CD4-positive, alpha-beta T cell treated with Interleukin-15 for 1 hour (primary cell): ENCODE measurements around the gene ADGRG7.
"Not testable (repeated sequence)": the region's sequence is repeated elsewhere in the genome, so short reads cannot be mapped to it uniquely, and the experiment has no call there.

Experiments
- DNase-seq: peaks from one replicate; pipeline ENCODE4 v3.0.0-alpha.2; 2020

The ADGRG7 gene

DNA sequence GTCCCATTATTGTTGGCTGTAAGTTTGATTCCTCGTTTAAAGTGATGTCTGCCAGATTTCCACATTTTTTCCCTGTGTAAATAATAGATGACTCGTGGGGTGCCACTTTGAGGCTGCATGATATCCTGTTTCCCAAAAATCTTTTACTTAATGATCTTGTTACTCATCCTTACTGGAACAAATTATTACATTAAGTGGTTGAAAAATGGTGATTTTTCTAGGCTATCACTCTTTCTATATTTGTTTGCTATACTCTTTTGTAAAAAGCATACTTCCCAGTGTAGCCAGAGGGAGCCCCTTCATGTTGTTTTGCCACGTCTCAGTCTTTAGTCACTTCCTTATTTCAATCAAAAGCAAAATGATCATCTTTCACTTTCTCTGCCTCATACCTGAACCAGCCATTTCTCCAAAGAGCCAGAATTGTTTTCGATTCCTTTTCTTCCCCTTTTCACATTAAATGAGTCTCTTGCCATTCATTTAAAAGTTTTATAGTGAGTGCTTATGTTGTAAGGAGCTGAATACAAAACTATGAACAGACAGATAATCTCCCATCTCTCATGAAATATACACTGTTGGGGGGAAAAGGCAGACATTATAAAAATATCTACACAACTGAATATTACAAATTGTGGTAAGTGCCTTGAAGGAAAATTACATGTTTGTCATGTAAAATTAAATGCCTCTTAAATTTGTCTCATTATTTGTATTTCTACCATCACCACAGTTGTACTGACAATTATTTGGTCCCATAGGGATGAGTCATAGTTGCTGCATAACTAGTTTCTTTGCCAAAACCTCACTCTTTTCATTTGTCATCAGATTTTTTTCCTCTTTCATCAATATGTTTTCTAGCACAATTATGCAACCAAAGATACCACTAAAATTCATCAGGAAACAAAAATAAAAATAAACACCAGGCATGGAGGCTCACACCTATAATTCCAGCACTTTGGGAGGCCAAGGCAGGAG, 41.5 kb downstream of the ADGRG7 start:
- no peak for DNase-seq

DNA sequence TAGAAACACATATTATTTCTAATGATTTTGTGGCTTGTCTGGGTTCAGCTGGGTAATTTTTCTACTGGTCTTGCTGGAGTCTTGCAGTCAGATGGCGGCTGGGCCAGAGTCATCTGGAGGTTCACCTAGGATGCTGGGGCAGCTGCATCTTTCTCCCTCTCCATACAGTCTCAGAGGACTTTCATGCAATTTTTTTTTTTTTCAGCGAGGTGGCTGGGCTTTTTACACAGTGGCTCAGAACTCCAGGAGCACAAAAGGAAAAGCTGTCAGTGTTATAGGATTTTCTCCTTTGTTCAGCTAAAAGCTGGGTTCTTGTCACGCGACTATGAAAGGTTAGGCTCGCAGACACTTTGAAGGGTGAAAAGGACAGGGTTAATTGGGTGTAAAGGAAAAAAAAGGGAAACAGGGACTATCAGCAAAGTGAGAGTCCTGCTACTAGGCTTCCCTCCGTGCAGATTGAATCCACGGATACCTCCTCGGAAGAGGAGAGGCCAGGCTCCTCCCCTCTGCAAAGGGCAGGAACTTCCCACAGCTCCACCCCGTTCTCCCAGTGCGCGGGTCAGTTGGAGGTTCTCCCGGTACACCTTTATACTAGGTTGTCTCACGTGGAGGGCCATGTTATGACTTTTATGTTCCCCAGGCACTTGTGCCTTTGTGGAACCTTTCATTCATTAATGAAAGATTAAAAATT, 44.3 kb downstream of the ADGRG7 start:
- DNase-seq, result no peak

DNA sequence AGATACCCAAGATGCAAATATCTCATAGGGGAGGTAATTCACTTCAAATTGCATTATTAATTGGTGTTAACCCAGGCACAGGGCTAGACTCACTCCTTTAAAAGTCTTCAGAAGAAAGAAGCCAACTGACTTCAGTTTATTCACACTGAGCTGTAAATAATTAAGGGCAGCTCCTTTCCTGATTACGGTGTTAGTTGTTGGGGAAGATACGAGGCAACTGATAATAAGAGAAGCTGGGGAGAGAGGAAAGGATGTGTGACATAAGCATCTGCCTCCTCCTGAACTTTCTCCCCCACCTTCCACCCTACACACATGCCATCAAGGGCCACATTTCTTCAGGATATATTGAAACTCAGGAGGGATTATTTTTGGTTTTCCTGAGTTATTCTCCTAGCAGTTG, 47.5 kb downstream of the ADGRG7 start:
- no peak for DNase-seq

DNA sequence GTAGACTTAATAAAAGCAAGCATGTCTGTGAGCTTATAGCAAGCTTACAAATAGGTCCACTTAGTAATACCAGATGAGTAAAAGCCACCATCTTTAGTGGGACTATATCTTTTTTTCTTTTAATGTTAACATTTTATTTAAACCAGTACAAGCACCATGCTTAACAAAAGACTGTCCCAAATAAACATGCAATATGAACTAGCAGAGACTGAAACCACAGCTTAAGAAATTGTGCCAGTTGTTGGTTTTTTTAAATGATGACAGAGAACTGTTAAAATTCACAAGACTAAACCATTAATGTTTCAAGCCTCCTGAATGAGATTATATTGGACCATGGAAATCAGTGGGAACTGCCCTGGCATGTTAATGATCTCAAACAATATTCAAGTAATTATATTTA, 51.9 kb downstream of the ADGRG7 start:
- not testable (repeated sequence) for DNase-seq

DNA sequence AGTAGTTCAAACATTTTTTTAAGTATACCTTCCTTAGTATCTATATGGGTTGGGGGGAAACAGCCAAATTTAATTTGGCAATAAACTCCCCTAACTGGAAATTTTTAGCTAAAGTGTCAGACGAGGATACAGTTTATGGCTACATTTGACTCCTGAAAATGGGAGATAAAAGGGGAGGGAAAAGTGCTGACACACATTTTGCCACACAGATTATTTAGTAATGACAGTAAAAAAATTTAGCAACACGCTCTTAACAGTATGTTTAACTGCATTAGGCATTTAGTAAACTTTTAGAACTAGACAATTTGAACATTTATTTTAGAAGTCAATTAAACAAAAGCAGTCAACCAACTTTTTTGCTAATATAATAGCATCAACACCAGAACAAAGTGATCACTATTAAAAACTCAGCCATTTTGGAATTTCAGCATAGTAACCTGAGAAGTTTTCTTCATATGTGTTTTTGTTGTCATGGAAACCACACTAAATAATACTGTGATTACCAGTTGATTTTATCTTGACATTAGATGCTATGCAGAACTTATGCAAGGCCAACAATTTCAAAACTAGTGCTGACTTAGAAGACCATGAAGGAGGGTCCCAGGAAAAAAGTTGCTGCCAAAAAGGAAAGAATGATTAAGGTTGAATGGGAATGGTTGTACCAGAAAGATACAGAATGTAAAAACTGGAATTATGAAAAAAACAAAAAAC, 52.9 kb downstream of the ADGRG7 start:
- DNase-seq, result no peak

DNA sequence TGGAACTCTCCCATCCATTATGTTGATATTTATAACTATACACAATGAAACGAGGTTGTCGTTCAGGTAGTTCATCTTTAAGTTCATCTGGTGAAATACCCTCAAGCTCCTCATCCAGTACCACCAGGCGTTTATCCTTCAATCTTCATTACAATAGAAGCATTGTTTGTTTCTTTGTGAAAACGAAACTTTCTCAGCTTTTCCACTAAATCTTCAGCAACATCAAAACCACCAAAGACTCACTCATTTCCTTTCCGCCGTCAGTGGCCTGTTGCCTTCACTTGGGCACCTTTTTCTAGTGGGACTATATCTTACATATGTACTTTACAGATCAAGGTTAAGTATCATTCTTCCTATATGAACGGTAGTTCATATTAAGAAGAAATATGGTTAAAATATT, 55.8 kb downstream of the ADGRG7 start:
- DNase-seq, result no peak

DNA sequence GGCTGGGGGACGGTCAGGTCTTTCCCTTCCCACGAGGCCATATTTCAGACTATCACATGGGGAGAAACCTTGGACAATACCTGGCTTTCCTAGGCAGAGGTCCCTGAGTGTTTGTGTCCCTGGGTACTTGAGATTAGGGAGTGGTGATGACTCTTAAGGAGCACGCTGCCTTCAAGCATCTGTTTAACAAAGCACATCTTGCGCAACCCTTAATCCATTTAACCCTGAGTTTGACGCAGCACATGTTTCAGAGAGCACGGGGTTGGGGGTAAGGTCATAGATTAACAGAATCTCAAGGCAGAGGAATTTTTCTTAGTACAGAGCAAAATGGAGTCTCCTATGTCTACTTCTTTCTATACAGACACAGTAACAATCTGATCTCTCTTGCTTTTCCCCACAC, 57.3 kb downstream of the ADGRG7 start:
- not testable (repeated sequence) for DNase-seq

DNA sequence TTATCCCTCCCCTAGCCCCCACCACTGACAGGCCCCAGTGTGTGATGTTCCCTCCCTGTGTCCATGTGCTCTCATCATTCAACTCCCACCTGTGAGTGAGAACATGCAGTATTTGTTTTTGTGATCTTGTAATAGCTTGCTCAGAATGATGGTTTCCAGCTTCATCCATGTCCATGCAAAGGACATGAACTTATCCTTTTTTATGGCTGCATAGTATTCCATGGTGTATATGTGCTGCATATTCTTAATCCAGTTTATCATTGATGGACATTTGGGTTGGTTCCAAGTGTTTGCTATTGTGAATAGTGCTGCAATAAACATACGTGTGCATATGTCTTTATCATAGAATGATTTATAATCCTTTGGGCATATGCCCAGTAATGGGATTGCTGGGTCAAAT, 57.9 kb downstream of the ADGRG7 start:
- not testable (repeated sequence) for DNase-seq

DNA sequence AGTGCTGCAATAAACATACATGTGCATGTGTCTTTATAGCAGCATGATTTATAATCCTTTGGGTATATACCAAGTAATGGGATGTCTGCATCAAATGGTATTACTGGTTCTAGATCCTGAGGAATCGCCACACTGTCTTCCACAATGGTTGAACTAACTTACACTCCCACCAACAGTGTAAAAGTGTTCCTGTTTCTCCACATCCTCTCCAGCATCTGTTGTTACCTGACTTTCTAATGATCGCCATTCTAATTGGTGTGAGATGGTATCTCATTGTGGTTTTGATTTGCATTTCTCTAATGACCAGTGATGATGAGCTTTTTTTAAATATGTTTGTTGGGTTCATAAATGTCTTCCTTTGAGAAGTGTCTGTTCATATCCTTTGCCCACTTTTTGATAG, 61.6 kb downstream of the ADGRG7 start:
- DNase-seq, result not testable (repeated sequence)

DNA sequence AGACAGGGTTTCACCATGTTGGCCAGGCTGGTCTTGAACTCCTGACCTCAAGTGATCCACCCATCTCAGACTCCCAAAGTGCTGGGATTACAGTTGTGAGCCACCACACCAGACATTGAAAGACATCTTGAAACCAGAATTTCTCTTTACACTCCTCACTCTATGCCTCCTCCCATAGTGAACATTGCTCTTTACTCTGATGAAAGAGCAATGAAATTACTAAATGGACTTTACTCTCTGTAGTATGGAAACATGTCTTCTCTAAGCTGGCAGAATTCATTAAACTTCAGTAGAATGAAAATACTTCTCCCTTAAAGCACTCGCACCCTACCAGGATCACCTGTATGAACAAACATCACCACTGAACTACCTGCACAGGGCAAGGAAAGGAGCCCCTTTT, 72.1 kb downstream of the ADGRG7 start:
- no peak for DNase-seq

DNA sequence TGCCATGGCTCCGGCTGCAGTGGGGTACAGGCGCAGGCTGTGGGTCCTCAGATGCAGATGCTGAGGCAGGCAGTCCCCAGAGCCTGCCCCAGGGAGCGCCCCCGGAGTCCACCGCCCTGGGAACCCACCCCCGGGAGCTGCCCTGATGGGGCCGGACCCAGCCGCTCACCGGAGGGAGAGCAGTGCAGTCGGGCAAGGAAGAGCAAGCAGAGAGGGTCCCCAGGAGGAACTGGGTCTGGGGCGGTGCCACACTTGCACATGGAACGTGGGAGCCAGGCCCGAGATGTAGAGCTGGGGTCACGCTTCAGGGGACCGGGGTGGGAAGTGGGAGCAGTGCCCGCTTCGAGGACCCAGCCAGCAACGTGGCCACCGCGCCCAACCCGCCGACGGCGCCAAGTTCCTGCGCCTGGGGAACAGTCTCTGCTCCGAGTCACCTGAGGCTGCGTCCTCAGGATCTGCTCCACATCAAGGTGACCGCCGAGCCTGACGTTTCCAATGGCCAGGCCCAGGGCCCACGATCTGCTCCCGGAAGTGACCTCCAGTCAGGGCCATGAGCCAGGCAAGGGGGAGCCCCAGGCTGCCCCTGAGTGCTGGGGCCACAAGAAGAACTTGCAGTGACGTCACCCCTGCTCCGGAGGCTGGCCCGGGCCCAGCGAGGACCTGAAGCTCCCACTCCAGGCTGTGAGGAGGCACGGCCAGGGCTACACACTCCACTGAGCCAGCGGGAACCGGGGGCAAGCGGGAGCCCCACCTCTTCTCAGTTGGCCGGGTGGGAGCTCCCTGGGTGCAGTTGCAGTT, 72.9 kb downstream of the ADGRG7 start:
- DNase-seq, result no peak

DNA sequence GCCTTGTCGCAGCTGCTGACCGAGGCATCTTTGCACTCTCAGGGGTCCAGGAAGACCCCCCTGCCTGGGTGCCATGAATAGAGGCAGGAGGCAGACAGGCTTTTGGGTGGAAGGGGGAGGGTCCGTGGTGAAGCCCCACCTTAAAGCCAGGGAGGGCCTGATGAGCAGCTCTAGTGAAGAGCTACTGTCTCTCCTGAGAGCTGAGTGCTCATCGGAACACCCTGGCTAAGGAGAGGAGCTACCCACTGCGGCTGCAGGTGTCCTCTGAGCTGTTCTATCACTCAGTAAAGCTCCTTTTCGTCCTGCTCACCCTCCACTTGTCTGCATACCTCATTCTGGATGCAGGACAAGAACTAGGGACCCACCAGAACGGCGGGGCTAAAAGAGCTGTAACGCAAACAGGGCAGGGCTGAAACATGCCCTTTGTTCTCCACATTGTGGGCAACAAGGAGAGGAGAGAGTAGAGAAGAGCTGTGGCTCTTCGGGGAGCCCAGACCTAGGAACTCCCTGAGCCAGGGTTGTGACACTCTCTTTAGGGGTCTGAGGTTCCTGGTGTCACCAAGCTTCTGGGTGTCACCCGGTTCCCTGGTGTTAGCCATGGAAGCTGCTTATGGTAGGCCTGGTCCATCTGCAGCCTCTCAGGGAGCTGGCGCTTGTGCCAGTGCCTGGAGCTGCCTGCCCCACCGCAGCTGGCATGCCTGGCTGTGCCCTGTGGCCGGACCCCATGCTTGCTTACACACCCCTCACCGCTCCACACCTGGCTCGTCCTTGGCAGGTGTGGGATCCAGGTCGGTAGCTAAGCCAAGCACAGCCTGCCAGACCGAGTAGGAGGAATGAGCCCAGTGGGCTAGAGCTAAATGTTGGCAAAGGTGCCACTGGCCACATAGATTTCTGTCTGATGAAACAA, 73.7 kb downstream of the ADGRG7 start:
- no peak for DNase-seq

DNA sequence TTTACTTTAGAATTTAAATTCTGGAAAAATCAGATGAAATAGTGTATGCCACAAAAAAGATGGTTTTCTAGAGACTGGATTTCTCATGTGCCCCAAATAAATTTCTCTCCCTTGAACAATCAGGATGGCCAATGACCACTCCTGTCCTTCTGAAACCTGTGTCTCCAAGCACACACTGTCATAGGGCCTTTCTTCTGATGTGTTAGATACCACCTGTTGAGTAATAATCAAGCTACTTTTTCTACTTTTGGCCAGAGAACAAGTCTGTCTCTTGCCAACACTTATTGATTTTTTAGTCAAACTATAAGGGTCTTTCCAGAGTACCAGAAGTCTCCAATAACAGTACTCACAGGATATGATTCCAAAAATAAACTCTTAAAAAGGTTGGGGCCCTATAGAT, 83.8 kb downstream of the ADGRG7 start:
- DNase-seq, result no peak

DNA sequence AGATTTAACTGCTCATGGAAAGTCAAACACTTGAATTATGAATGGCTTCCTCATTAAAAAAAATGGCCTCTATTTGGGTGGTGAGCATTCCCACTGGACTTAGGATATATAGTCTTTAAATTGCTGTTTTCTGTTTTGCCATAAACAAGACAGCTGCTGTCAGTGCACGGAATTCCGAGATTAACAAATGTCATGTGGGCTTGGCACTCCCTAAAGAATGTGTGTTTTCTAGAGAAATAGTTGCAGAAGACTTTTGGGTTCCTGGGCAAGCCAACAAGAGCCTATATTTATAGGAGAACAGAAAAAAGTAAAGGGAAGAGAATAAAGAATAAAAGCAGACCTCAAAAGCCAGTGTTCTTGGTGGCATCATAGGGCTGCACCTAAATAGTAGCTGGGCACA, 86.3 kb downstream of the ADGRG7 start:
- no peak for DNase-seq

DNA sequence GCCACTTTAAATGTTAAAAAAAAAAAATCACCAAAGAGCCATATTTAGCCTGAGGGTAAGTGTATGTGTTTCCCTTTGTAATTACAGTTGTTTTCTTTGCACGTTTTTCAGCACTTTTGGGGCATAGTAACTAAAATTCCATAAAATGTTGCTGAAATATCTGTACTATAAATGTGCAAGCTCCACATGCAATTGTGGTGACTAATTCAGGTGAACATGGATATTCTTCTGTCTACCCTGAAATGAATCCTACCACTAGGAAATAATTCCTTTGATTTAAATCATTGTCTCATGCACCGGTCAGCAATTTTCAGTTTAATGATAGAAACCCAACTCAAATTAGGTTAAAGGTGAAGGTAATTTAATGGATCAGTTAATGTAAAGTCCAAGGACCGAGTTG, 86.8 kb downstream of the ADGRG7 start:
- DNase-seq, result no peak

DNA sequence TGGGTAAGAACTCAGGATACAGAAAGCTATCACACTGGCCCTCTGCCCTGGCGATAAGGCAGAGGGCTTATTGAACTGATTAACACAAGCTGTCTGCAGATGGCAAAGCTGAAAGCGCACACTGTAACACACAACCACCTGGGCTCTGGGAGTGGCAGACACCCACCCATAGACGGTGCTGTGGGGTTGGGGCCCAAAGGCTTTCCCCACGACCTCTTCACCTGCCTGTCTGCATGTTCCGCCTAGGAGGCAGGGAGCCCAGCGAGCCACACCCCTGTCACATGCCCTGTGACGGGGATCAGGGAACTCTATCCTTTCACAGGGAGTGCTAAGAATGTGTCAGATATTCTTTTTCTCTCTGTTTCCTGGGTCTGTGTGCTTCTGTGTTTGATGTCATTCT, 87.8 kb downstream of the ADGRG7 start:
- no peak for DNase-seq

DNA sequence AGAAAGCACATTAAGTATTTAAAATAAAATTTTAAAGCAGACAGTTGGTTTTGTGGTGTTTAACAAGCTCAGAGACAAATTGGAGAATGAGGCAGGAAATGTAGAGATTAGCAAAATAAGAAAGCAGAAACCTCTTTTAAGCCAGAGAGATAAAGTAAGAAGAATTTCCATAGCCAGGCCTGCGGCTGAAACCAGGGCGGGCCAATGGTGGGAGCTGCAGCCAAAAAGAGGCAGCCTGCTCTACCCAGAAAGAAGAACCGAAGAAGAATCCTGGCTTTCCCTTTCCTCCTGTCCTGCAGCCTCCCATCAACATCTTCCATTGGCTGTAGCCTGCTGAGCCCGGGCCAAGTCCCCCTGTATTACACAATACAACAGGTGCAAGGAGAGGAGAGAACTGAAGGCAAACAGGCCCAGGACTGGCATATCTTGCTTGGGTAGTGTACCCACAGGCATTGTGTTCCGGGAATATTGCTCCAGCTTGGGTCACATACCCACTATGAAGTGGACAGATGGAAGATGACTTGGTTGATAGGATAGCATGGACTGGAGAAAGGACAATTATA, 88.4 kb downstream of the ADGRG7 start:
- no peak for DNase-seq

DNA sequence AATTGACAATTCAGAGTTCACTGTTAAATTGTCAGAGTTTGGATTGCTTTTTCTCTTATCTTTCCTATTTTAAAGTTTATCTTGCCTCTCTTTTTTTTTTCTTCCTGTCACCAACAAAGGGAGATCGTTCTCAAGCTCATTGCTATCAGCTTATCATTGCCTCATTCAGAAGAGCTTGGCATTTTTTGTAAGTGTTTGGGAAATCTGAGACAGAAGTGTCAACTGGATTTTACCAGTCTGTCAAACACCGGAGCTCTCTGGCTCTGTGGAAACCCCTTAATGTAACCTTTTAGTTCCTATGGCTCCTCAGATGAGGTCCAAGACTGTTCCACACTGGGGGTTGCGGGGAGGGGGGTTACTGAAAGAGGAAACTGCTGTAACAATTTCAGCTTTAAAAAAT, 89.3 kb downstream of the ADGRG7 start:
- no peak for DNase-seq

DNA sequence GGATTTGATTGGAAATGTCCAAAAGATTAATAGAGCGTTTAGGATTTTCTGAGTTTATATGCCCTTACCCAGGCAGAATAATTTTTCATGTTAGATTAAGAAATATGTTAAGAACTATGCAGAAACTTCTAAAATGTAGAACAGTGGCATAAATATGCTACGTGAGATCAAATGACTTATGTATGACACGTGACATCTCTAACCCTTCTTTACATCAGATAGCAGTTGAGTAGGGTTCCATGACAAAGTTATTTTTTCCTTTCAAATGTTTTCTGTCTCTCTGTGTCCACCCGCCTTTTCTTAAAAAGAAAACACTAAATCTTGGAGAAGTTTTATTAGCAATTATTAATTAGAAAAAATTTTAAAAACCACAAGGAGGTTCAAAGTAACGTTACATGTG, 91.3 kb downstream of the ADGRG7 start:
- DNase-seq, result no peak

DNA sequence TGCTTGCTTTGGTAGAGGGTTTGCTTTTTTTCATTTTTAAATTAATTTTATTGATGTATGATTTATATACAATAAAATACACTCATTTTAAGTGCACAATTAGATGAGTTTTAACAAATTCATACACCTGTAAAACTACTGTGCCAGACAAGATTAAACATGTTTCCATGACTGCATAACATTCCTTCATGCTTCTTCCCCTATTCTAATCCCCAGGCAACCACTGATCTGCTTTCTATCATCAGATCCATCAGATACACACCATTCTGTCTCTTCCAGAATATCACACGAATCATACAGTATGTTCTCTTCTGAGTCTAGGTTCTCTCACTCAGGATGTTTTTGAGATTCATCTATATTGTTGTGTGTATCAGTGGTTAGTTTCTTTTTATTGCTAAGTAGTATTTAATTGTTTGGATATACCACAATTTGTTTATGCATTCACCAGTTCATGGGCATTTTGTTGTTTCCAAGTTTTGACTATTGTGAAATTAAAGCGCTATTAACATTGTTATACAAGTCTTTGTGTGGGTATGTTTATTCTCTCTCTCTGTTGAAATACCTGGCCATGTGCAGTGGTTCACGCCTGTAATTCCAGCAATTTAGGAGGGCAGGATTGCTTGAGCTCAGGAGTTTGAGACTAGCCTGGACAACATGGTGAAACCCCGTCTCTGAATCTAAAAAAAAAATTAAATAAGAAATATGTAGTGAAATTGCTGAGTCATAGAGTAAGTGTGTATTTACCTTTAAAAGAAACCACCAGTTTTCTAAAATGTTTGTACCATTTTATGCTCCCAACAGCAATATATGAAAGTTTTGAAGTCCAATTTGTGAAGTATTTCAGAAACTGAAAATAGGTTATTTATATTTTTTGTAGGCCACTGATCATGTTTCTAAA, 92.9 kb downstream of the ADGRG7 start:
- no peak for DNase-seq
